Measurements from ENCODE around the gene CLPTM1L.

DNA sequence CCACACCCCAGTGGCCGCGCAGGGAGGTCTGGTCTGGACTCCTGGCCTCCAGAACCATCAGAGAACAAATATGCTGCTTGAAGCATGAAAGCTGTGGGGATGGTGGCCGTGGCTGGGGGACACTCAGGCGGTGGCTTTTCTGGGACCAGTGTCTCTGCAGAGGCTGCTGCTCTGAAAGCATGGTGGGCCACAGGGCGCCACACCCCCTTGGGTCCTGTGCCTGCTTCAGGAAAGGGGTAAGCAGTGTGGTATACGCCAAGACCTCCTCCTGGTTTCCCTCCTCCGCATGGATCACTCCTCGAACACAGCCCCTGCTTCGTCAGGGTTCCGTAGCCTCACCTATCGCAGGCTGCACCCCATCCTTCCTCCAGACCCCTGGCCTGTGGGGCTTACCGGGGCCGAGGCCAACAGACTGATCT lies 30.3 kb downstream of the CLPTM1L start:
- TF ChIP-seq, protein P1, sequence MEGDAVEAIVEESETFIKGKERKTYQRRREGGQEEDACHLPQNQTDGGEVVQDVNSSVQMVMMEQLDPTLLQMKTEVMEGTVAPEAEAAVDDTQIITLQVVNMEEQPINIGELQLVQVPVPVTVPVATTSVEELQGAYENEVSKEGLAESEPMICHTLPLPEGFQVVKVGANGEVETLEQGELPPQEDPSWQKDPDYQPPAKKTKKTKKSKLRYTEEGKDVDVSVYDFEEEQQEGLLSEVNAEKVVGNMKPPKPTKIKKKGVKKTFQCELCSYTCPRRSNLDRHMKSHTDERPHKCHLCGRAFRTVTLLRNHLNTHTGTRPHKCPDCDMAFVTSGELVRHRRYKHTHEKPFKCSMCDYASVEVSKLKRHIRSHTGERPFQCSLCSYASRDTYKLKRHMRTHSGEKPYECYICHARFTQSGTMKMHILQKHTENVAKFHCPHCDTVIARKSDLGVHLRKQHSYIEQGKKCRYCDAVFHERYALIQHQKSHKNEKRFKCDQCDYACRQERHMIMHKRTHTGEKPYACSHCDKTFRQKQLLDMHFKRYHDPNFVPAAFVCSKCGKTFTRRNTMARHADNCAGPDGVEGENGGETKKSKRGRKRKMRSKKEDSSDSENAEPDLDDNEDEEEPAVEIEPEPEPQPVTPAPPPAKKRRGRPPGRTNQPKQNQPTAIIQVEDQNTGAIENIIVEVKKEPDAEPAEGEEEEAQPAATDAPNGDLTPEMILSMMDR (IDR thresholded peaks at IDR 0.05) = no peak
- TF ChIP-seq POLR2A (IDR thresholded peaks at IDR 0.05) = no peak

Measured in tibial nerve (tissue), 3 donors.